Activated T-cell treated with anti-CD3 and anti-CD28 coated beads for 4 hours (primary cell): Measurements from ENCODE around the gene PLA2G6.
"Not testable (repeated sequence)": the region's sequence is repeated elsewhere in the genome, so short reads cannot be mapped to it uniquely, and the experiment has no call there.

Experiments used
- DNase-seq: peaks from one replicate; pipeline ENCODE4 v3.0.0-alpha.2; 2020

PLA2G6 gene

GRCh38 chr22:38081941-38082828, 99.4 kb downstream of the PLA2G6 start:
- DNase-seq = no peak

- no peak for DNase-seq
Measured at GRCh38 chr22:38081636-38081940, 100.0 kb downstream of the PLA2G6 start.

- no peak for DNase-seq
Measured at GRCh38 chr22:38080850-38081635, 100.6 kb downstream of the PLA2G6 start.

GRCh38 chr22:38080474-38080849, 101.2 kb downstream of the PLA2G6 start:
- DNase-seq = no peak

GRCh38 chr22:38079804-38080203, 101.8 kb downstream of the PLA2G6 start:
- no peak for DNase-seq

GRCh38 chr22:38079208-38079607, 102.4 kb downstream of the PLA2G6 start:
- DNase-seq = not testable (repeated sequence)

- DNase-seq = no peak
Measured at GRCh38 chr22:38078046-38078840, 103.4 kb downstream of the PLA2G6 start.

GRCh38 chr22:38077595-38077994, 104.0 kb downstream of the PLA2G6 start:
- DNase-seq = no peak

- DNase-seq = no peak
Measured at GRCh38 chr22:38077096-38077495, 104.5 kb downstream of the PLA2G6 start.

- DNase-seq = no peak
Measured at GRCh38 chr22:38075961-38076360, 105.7 kb downstream of the PLA2G6 start.

GRCh38 chr22:38075105-38075825, 106.4 kb downstream of the PLA2G6 start:
- DNase-seq = no peak

GRCh38 chr22:38074181-38075104, 107.2 kb downstream of the PLA2G6 start:
- no peak for DNase-seq

GRCh38 chr22:38073150-38074130, 108.2 kb downstream of the PLA2G6 start:
- DNase-seq = no peak

GRCh38 chr22:38072322-38073149, 109.1 kb downstream of the PLA2G6 start:
- no peak for DNase-seq

GRCh38 chr22:38071421-38072321, 110.0 kb downstream of the PLA2G6 start:
- DNase-seq = no peak

GRCh38 chr22:38070250-38070921, 111.2 kb downstream of the PLA2G6 start:
- DNase-seq = no peak

GRCh38 chr22:38069372-38070249, 112.0 kb downstream of the PLA2G6 start:
- DNase-seq = no peak
